DND-41 (cell line): Measurements from ENCODE around the gene MEF2C.

Experiments
- ATAC-seq: fragments of 200-7000 bp; cut with Tn5 transposase; 3 replicates; pipeline ENCODE4 v1.9.1; 2021; ENCODE audit warnings: low read depth; ENCODE audit not compliant: insufficient read depth
- DNase-seq: peaks from one replicate; pipeline ENCODE4 v3.0.0-alpha.2; 2020
- H2AFZ ChIP-seq: 2 replicates; pipeline ENCODE4 v1.6.0; 2012; ENCODE audit warnings: low read depth, low read length
- H3K27ac ChIP-seq: 2 replicates; pipeline ENCODE4 v1.5.1; 2012; ENCODE audit warnings: low read length, inconsistent platforms
- H3K27me3 ChIP-seq: fragments of 200-600 bp; sonication (generic); 2 replicates; pipeline ENCODE4 v1.6.0; 2012; ENCODE audit warnings: low read length, mild to moderate bottlenecking, inconsistent platforms; ENCODE audit not compliant: insufficient read depth, poor library complexity
- H3K36me3 ChIP-seq: 2 replicates; pipeline ENCODE4 v1.5.1; 2012; ENCODE audit warnings: low read length, inconsistent platforms; ENCODE audit not compliant: insufficient read depth
- H3K4me1 ChIP-seq: 2 replicates; pipeline ENCODE4 v1.5.1; 2012; ENCODE audit warnings: mild to moderate bottlenecking, low read length; ENCODE audit not compliant: insufficient read depth
- H3K4me2 ChIP-seq: 2 replicates; pipeline ENCODE4 v1.6.0; 2012; ENCODE audit warnings: mild to moderate bottlenecking, moderate library complexity, low read length, inconsistent platforms; ENCODE audit not compliant: insufficient read depth
- H3K4me3 ChIP-seq, 2 experiments: fragments of 200-600 bp in 1 of 2; shearing (Covaris generic) in 1 of 2; 2 replicates each; pipeline ENCODE4 v1.5.1; 2012 to 2016; ENCODE audit warnings: inconsistent platforms in 2 of 2, low read length in 2 of 2, mild to moderate bottlenecking in 2 of 2, low read depth in 1 of 2, moderate library complexity in 1 of 2
- H3K79me2 ChIP-seq: 2 replicates; pipeline ENCODE4 v1.6.0; 2012; ENCODE audit warnings: low read length, inconsistent platforms; ENCODE audit not compliant: insufficient read depth
- H3K9ac ChIP-seq: 2 replicates; pipeline ENCODE4 v1.6.0; 2012; ENCODE audit warnings: low read depth, mild to moderate bottlenecking, inconsistent platforms, low read length, moderate library complexity
- H3K9me3 ChIP-seq: 2 replicates; pipeline ENCODE4 v1.5.1; 2012; ENCODE audit warnings: low read length, moderate library complexity, mild to moderate bottlenecking, inconsistent platforms; ENCODE audit not compliant: insufficient read depth, severe bottlenecking
- H4K20me1 ChIP-seq: 2 replicates; pipeline ENCODE4 v1.6.0; 2012; ENCODE audit warnings: low read length; ENCODE audit not compliant: insufficient read depth
- CTCF ChIP-seq: IDR thresholded peaks from 2 replicates; pipeline ENCODE4 v1.5.1; 2012; ENCODE audit warnings: borderline replicate concordance, low read length, moderate library complexity, mild to moderate bottlenecking; ENCODE audit not compliant: poor library complexity, severe bottlenecking; ENCODE audit errors: extremely low read depth
- EZH2 ChIP-seq: IDR thresholded peaks from 3 replicates; pipeline ENCODE4 v1.6.1; 2012; ENCODE audit warnings: borderline replicate concordance, low read depth, mild to moderate bottlenecking, moderate library complexity, low read length, inconsistent platforms; ENCODE audit not compliant: severe bottlenecking

MEF2C gene

GRCh38 chr5:88690409-88691229, 192.4 kb downstream of the MEF2C start:
- no peaks in the 10 kb centered on the region for H3K4me1 ChIP-seq
- no peaks in the 10 kb centered on the region for H3K27me3 ChIP-seq
- H3K4me3 ChIP-seq, result no peak overlapping the region
- no peaks in the 10 kb centered on the region for H3K79me2 ChIP-seq
- no peaks in the 10 kb centered on the region for H3K9me3 ChIP-seq
- H3K27ac ChIP-seq, result no peak overlapping the region
- no peak overlapping the region for H3K9ac ChIP-seq
- no peaks in the 10 kb centered on the region for H4K20me1 ChIP-seq
- H3K4me2 ChIP-seq, result no peak overlapping the region
- no peaks in the 10 kb centered on the region for H3K36me3 ChIP-seq
- H2AFZ ChIP-seq, result no peak overlapping the region
- DNase-seq (peak; percentile 9), ATAC-seq (no peak)
- TF ChIP-seq CTCF (peak; percentile 60), EZH2 (no peak)

DNA sequence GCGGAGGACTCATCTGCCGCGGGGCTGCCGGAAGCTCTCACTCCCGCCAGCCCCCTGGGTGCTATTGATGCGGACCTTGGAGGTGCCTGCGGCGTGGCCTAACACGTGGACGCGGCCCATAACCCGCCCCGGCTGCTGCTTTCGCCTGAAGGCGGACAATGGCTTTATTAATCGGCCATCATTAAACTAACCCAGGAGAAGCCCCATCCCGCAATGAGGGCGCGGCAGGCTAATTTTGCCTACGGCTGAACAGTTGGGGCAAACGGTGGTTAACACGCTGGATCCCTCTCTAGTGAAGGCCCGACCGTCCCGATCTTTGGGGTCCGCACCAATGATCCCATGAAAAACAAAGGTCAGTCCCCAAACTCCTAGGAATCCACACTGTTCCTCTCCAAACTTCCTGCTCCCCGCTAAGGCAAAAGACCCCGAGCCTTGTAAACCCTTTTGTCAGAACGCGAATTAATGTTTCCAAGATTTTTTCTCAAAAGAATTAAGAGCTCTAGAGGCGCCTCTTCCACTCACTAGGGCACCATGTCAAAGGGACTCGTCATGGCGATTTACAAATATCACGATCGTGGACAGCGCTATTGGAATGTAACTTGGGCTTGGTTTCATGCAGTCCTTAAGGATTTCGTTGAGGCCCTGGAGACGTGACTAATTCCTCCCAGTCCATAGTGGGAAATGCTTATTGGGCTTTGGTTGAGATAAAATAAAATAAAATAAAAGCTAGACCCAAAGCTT, 193.1 kb downstream of the MEF2C start:
- no peak overlapping the region for H3K4me2 ChIP-seq
- no peaks in the 10 kb centered on the region for H4K20me1 ChIP-seq
- H3K4me3 ChIP-seq, result no peak overlapping the region
- H3K4me1 ChIP-seq, result no peaks in the 10 kb centered on the region
- no peak for ATAC-seq
- H3K79me2 ChIP-seq, result no peaks in the 10 kb centered on the region
- no peak overlapping the region for H3K9ac ChIP-seq
- H3K27ac ChIP-seq, result no peak overlapping the region
- H3K9me3 ChIP-seq, result no peaks in the 10 kb centered on the region
- DNase-seq, result no peak
- no peak overlapping the region for H2AFZ ChIP-seq
- TF ChIP-seq CTCF, result no peak
- no peak for TF ChIP-seq EZH2
- H3K36me3 ChIP-seq, result no peaks in the 10 kb centered on the region
- no peaks in the 10 kb centered on the region for H3K27me3 ChIP-seq

- no peaks in the 10 kb centered on the region for H3K9me3 ChIP-seq
- no peak overlapping the region for H3K4me2 ChIP-seq
- H3K4me3 ChIP-seq, result no peak overlapping the region
- H3K27me3 ChIP-seq, result no peaks in the 10 kb centered on the region
- no peaks in the 10 kb centered on the region for H3K36me3 ChIP-seq
- no peak overlapping the region for H3K27ac ChIP-seq
- no peak overlapping the region for H3K9ac ChIP-seq
- ATAC-seq (no peak), DNase-seq (no peak)
- TF ChIP-seq EZH2 (no peak), CTCF (no peak)
- no peaks in the 10 kb centered on the region for H4K20me1 ChIP-seq
- H3K79me2 ChIP-seq, result no peaks in the 10 kb centered on the region
- H2AFZ ChIP-seq, result no peak overlapping the region
- H3K4me1 ChIP-seq, result no peaks in the 10 kb centered on the region
Observed at GRCh38 chr5:88688984-88689667, 193.9 kb downstream of the MEF2C start.
